ENCODE measurements around the gene MRGPRX3. TPM values are rescaled to one million over a fixed set of nuclear protein-coding genes. Genes with fewer than 3 reads are reported as not detected.
"Not testable (repeated sequence)": the region's sequence is repeated elsewhere in the genome, so short reads cannot be mapped to it uniquely, and the experiment has no call there.

MRGPRX3 gene
- total RNA-seq: 0.17 TPM

DNA sequence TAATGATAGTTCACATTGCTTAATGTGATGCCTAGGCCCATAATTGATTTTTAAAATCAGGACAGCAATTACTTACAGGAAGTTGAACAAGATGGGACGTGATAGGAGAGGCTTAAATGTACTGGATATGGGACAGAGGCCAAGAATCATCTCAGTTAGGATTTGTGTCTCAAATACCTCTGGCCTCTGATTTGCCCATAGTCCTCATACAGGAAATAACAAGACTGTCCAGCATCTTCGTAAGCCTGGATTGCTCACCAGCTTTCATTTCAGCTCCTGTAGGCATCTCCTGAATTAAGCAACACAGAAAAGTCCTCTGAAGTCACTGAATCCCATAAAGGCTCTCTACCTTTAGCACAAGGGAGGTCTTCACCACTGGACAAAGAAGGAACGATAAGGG is at the start of gene MRGPRX3:
TSS of gene MRGPRX3 (plus strand) at position 231 of the 400 bp plus-strand sequence. CDS start 4,632 bp downstream, outside the sequence.
- no peak for DNase-seq (ENCODE audit: low spot score)

DNA sequence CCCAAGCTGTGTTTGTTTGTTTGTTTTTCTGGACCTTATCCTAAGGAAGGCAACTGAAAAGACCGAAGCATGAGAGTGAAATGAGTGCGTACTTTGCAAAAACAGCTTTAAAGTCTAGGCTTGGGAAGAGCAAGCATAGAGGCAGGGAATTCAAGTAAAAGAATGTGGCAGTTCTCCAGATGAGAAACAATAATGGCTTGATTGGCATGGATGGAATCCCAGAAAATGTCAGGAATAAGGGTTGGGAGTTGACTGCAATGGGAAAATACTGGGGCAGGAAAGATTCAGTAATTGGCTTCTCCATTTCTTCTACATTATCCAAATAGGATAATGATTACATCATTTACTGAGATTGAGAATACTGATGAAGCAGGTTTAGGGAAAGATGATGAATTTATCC is 44.0 kb upstream of the MRGPRX3 start:
- no peak for DNase-seq (ENCODE audit: low spot score)

DNA sequence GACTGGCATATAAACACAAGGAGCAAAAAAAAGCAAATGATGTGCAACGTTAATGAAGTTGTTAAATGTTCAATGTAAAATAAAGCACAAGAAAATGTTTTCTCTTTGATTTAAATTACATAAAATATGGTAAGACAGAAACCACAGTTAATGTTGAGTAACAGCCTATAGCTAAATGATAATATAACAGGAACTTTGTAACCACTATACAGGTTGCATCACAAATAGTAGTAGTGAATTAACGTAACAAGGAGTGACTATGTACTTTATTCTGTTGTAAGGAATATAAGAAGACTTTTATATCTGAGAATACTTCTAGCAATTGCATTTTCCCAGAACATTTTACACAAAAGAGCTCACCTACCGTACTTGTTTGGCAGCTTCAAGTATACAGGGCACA is 43.4 kb upstream of the MRGPRX3 start:
- DNase-seq (ENCODE audit: low spot score): no peak

DNA sequence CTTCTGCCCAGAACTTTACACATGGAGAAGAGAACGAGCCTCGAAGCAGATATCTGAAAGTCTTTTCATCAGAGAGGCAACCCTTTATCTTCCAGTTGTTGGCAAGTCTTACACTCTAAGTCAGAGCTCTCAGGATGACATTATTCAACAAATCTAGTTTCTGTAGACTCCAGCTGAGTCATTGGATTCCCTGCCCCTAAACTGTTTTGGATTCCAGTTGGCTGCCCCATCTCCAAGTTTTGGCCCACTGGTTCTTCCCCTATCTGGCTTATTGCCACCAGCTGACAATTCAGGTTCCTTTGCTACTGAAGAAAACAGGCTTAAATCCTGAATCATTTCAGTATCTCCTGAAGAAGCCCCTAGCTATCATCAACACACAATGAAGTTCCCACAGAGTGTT is 40.6 kb upstream of the MRGPRX3 start:
- no peak for DNase-seq (ENCODE audit: low spot score)

DNA sequence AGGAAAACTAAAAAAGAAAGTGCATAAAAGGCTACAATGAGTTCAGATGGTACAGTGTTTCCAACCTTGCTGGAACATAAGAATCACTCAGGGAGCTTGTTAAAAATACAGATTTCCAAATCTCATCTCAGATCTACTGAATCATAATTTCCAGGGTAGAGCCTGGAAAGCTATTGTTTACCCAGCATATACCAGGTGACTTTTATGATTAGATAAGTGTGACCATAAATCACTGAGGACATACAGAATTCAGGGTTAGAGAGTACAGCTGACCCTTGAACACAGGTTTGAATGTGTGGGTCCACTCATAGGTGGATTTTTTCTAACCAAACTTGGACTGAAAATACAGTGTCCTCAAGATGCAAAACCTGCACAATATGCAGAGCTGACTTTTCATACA is 38.4 kb upstream of the MRGPRX3 start:
- DNase-seq (ENCODE audit: low spot score): no peak

DNA sequence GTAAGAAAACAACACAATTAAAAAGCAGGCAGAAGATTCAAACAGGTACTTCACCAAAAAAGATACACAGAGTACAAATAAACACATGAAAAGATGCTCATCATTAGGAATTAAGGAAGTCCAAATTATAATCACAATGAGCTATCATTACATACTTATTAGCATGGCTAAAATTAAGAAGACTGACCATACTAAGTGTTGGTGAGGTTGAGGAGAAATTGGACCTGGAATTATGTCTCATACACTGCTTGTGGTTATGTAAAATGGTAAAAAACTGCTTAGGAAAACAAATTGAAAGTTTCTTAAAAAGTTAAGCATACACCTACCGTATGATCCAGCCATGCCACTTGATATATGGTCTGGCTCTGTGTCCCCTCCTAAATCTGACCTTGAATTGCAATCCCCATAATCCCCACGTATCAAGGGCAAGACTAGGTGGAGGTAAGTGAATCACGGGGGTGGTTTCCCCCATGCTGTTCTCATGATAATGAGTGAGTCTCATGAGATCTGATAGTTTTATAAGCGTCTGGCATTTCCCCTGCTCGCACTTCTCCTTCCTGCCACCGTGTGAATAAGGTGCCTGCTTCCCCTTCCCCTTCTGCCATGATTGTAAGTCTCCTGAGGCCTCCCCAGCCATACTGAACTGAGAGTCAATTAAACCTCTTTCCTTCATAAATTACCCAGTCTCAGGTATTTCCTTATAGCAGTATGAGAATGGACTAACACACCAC is 31.3 kb upstream of the MRGPRX3 start:
- DNase-seq (ENCODE audit: low spot score): no peak

DNA sequence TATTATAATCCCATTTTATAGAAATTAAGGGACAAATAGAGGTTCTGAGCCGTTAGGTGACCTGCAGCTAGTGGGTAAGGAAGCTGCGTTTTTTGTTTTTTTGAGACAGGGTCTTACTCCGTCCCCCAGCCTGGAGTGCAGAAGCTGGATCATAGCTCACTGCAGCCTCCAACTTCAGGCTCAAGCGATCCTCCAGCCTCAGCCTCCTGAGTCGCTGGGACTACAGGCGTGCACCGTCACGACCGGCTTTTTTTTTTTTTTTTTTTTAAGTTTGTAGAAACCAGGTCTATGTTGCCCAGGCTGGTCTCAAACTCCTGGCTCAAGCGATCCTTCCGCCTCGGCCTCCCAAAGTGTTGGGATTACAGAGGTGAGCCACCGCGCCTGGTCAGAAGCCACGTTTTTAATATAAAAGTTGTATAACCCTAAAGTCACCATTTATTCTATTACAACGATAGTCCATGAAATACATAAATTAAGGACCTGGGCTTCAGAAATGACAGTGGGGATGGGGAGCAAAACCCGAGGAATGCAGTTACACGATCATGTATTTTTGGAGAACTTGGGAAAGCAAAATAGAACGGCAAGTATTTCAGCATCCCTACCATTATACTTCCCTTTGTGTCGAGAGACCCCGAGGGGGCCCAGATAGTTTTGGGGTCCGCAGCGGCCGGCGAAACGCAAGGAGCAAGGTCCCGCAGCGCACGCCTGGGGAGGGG is 27.1 kb upstream of the MRGPRX3 start:
- no peak for DNase-seq (ENCODE audit: low spot score)

DNA sequence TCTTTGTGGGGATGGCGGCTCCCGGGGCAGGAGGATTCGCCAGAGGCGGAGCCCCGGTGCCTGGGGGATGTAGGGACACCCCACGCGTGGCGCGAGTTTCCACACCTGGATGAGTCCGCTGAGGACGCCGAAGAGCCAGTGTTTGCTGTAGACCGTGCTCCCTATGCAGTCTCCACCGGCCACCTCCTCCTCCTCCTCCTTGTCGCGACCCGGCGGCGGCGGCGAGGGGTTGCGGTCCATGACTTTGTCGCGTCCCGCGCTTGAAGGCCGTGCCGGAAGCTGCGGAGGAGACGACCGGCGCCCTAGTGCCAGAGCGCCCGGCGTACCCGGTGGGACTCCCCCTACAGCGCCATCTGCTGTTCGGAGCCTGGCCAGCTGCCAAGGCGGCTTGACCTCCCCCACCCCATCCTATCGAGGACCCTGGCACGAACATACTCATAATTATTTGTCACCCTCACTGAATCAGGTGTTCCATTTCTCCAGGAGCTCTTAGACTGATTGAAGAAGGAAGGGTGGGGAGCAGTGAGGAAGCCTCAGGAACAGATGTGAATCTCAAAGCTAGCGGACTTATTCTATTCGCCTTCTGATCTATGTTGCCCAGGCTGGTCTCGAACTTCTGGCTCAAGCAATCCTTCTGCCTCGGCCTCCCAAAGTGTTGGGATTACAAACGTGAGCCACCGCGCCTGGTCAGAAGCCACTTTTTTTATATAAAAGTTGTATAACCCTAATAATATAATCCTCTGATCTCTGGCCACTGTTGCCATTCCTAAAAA is 26.4 kb upstream of the MRGPRX3 start, which contains the start of gene SAAL1:
TSS of gene SAAL1 (minus strand) at position 281 of the 773 bp plus-strand sequence. CDS start at position 240, 41 bp downstream.
- DNase-seq (ENCODE audit: low spot score): peak; percentile 84

DNA sequence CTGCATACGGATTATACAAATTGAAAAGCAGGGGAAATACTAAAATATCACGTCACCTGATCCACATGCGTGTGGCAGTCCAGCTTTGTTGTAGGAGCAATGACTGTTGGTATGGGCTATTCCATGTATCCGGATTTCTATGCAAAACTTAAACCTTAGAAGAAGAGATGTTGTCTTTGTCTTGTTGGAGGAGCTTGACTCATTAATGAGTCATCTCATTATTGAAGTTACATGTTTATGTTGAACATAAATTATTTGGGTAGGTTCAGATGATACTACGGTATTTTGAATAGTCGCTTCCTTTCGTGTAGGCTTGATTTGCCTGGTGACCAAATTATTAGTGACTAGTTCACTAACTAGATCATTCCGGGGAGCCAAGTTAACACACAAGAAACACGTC is 25.7 kb upstream of the MRGPRX3 start:
- no peak for DNase-seq (ENCODE audit: low spot score)

DNA sequence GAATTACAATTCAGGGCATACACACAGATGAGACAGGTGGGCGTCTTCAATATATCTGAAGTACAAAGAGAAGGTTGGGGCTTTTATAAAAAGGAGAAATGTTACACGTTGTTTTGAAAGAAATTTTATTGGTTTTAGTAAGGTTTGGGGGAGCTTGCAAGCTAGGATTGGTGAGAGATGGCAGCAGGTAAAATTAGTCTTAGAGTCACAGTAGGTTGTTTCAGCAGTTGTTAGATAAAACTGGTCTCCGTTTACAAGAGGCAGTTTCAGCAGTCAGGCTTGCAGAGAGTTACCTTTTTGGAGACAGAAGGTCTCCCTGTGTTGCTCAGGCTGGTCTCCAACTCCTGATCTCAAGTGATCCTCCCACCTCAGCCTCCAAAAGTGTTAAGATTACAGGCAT is 24.1 kb upstream of the MRGPRX3 start:
- DNase-seq (ENCODE audit: low spot score): no peak

DNA sequence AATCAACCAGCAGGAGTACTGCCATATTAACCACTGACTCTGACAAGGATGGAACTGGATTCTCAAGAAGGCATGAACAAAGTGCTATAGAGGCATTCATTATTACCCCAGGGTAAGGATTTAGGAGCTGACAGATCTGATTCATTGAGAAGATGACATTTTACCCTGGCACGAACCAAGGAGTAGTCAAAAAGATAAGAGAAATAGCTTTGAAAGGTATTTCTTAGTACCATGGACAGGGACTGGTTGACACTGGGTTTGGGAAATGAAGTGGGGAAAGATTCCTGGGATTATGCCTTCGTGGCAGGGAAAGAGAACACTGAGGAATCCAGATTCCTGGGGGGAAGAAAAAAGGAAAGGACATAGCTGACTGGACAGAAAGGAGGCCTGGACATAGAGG is 21.4 kb upstream of the MRGPRX3 start:
- DNase-seq (ENCODE audit: low spot score): no peak

DNA sequence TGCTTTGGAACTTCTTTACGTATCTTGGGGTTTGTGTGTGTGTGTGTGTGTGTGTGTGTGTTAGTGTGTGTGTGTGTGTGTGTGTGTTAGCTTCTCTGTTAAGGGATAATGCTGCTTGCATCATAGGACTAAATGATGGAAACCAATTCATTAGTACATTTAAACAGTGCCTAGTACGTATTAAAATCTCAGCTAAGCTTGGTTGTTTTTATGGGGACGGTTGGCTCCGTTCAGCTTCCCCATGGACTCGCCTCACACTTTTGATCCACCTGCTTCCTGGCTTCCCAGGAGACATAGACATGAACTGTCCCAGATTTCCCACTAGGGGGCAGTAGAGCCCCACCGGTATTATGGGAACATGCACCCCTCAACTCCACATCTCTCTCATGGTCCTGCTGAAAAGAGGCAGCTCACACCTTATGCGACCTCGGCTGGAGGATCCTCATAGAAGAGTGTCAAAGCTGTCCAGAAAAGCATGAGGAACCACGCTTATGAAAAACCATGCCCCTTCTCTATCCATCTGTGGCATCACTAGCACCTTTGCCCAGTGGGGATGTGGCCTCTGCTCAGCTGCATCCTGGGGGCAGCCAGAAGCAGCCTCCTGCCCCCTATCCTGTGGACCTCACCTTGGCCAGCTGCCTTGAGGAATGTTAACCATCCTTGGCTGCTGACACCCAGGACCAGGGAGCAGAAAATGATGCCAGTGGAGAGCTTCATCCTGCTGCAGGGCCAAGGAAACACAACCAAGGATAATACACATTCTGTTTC is 16.8 kb upstream of the MRGPRX3 start:
- DNase-seq (ENCODE audit: low spot score): peak; percentile 45

DNA sequence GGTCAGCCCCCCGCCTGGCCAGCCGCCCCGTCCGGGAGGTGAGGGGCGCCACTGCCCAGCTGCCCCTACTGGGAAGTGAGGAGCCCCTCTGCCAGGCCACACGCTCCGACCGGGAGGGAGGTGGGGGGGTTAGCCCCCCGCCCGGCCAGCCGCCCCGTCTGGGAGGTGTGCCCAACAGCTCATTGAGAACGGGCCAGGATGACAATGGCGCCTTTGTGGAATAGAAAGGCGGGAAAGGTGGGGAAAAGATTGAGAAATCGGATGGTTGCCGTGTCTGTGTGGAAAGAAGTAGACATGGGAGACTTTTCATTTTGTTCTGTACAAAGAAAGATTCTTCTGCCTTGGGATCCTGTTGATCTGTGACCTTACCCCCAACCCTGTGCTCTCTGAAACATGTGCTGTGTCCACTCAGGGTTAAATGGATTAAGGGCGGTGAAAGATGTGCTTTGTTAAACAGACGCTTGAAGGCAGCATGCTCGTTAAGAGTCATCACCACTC is 11.0 kb upstream of the MRGPRX3 start:
- DNase-seq (ENCODE audit: low spot score): not testable (repeated sequence)

DNA sequence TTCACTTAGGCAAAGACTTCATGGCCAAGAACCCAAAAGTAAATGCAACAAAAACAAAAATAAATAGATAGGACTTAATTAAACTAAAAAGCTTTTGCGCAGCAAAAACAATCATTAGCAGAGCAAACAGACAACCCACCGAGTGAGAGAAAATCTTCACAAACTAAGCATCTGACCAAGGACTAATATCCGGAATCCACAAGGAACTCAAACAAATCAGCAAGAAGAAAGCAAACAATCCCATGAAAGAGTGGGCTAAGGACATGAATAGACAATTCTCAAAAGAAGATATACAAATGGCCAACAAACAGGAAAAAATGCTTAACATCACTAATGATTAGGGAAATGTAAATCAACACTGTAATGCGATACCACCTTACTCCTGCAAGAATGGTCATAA is 1.3 kb upstream of the MRGPRX3 start:
- not testable (repeated sequence) for DNase-seq (ENCODE audit: low spot score)

DNA sequence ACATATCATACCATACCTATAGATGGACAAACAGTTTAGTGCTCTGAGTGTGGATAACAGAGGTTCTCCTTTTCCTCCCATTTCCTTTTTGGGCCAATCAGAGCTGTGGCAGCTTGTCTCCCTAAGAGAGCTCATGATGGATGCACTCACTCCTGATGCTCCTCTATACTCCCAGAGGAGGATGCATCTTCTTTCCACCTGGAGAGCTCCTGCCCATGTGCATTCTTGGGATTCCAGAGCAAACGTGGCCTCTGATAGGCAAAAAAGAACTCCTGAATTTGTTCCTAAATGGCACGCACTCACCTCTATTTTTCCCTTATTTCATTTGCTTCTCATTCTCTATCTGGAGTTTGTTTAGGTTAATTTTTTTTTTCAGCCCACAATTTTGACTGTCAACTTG is 2.9 kb downstream of the MRGPRX3 start:
- no peak for DNase-seq (ENCODE audit: low spot score)

DNA sequence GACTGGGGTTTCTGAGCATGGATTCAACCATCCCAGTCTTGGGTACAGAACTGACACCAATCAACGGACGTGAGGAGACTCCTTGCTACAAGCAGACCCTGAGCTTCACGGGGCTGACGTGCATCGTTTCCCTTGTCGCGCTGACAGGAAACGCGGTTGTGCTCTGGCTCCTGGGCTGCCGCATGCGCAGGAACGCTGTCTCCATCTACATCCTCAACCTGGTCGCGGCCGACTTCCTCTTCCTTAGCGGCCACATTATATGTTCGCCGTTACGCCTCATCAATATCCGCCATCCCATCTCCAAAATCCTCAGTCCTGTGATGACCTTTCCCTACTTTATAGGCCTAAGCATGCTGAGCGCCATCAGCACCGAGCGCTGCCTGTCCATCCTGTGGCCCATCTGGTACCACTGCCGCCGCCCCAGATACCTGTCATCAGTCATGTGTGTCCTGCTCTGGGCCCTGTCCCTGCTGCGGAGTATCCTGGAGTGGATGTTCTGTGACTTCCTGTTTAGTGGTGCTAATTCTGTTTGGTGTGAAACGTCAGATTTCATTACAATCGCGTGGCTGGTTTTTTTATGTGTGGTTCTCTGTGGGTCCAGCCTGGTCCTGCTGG is 4.9 kb downstream of the MRGPRX3 start:
- no peak for DNase-seq (ENCODE audit: low spot score)

DNA sequence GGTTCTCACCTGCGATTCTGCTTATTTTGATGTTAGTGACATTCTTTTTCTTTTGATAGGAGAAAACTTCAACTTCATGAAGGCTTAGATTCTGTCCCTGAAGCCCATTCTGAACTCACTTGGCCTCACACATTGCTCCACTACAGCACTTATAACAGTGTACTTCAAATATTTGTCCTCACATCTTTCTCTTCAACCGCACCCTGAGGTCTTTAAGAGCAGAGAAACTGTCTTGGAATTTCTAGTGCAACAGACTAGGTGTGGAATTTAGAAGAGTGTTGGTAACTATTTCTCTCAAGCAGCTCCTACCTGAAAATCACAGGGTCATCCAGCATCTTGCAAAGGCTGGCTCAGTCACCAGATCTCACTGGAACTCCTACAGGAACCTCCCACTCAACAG is 7.8 kb downstream of the MRGPRX3 start:
- no peak for DNase-seq (ENCODE audit: low spot score)

DNA sequence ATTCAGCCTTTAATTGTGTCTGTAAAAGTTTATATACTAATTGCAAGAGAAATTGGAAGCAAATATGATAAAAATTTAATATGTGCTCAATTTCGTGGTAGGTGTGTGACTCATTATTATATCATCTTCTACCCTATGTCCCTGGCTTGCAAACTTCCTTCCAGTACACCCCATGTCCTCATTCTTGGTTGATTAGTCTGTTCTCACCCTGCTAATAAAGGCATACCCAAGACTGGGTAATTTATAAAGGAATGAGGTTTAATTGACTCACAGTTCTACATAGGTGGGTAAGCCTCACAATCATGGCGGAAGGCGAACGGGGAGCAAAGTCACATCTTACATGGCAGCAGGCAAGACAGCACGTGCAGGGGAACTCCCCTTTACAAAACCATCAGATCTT is 11.9 kb downstream of the MRGPRX3 start:
- DNase-seq (ENCODE audit: low spot score): no peak

DNA sequence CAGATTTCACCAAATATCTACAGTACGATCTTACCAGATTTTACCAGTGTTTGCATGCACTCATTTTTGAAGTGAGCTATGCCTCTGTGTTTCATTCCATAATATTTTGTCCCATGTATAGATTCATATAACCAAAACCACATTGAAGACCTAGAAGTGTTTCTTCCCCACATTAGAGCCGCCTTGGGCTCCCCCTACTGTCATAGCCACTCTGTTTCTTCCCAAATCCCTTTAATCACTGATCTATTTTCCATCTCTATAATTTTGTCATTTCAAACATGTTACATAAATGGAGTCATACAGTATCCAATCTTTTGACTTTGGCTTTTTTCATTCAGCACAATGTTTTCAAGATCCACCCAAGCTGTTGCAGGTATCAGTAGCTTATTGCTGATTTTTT is 12.7 kb downstream of the MRGPRX3 start:
- DNase-seq (ENCODE audit: low spot score): no peak

DNA sequence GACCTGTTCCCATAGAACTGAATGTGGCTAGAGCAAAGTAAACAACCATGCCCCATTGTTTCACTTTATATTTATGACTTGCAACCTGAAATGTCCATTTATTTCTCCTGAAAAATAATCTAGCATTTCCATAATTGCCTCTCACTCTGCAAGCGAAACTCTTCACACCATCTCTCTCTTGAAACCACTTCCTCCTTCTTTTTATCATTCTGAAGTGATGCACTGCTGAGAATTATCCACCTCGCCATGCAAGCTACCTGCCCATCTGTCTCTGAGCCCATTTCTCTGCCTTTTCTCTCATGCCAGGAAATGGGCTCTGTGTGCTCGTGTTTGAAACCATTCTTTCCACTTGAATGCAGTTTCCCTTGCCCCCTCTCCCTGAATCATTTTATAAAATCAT is 13.5 kb downstream of the MRGPRX3 start:
- no peak for DNase-seq (ENCODE audit: low spot score)

DNA sequence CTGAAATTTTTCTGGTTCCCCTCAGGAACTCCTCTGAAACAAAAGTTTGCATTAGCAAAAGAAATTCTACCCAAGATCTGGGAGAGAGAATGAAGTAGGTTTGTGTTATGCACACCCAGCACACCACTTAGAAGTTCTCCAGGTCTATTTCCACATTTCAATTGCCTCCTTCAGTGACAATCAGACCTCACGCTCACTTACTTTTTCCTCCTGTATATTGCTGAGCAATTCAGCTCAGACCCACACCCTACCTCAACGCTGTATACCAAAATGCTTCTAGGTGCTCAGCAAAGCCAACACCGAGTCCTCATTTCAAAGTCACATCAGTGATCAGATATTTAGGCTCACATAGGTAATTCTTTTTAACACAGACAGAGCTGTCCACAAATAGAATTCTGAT is 19.2 kb downstream of the MRGPRX3 start:
- DNase-seq (ENCODE audit: low spot score): no peak

All from mucosa of gallbladder (tissue), 1 donor.